Spleen (tissue), 11 donors: ENCODE data around the gene WFIKKN2. TPM values are rescaled to one million over a fixed set of nuclear protein-coding genes. Genes with fewer than 3 reads are reported as not detected.

Experiments used
- DNase-seq: peaks from one replicate; pipeline ENCODE4 v3.0.0-alpha.2; 2020
- H3K27ac ChIP-seq, 8 donors: fragments of 200-600 bp; sonication (generic) in 7 of 8; 1 replicate in 4 of 8; 2 replicates in 4 of 8; pipeline versions ENCODE4 v1.5.0 to v1.8.0; 2016 to 2021; ENCODE audit warnings: inconsistent platforms in 4 of 8, mild to moderate bottlenecking in 4 of 8, moderate library complexity in 1 of 8
- H3K27me3 ChIP-seq, 7 donors: fragments of 200-600 bp; sonication (generic) in 6 of 7; replicated peaks in 1 of 7; 1 replicate in 4 of 7; 2 replicates in 3 of 7; pipeline versions ENCODE4 v1.5.0 to v1.8.0; 2016 to 2021; ENCODE audit warnings: inconsistent platforms in 3 of 7, mild to moderate bottlenecking in 1 of 7
- H3K36me3 ChIP-seq, 6 donors: fragments of 200-600 bp; sonication (generic) in 5 of 6; 1 replicate in 4 of 6; 2 replicates in 2 of 6; pipeline versions ENCODE4 v1.5.0 to v1.8.0; 2016 to 2021; ENCODE audit warnings: inconsistent platforms in 2 of 6
- H3K4me1 ChIP-seq, 6 donors: fragments of 200-600 bp; sonication (generic) in 5 of 6; 1 replicate in 3 of 6; 2 replicates in 3 of 6; pipeline versions ENCODE4 v1.5.0 to v1.8.0; 2016 to 2021; ENCODE audit warnings: inconsistent platforms in 3 of 6
- H3K4me3 ChIP-seq, 8 donors: fragments of 200-600 bp; sonication (generic) in 7 of 8; 1 replicate in 4 of 8; 2 replicates in 4 of 8; pipeline versions ENCODE4 v1.5.0 to v1.8.0; 2016 to 2021; ENCODE audit warnings: inconsistent platforms in 4 of 8, mild to moderate bottlenecking in 4 of 8, moderate library complexity in 2 of 8
- H3K9me3 ChIP-seq, 8 donors: fragments of 200-600 bp; sonication (generic) in 7 of 8; 1 replicate in 4 of 8; 2 replicates in 4 of 8; pipeline versions ENCODE4 v1.5.0 to v1.8.0; 2016 to 2021; ENCODE audit warnings: inconsistent platforms in 4 of 8
- POLR2A ChIP-seq, 3 donors: fragments of 450-650 bp; IDR thresholded peaks; one replicate each; pipeline ENCODE4 v1.5.1; 2017; ENCODE audit warnings: antibody characterized with exemption in 3 of 3, mild to moderate bottlenecking in 1 of 3
- POLR2AphosphoS5 ChIP-seq, 3 donors: sonication (generic); formaldehyde crosslinking; IDR thresholded peaks; one replicate each; pipeline ENCODE4 v1.5.1; 2017; ENCODE audit warnings: antibody characterized with exemption in 3 of 3
- WGBS, 5 donors: extraction: QIAGEN DNeasy Blood & Tissue Kit in 3 of 5; methylation state at CpG; one replicate each; pipeline versions ENCODE4 v1.1.5 to v1.1.7; 2013 to 2018; 5-methylcytosine and 5-hydroxymethylcytosine counted together
- intact Hi-C: fragments of 100-400 bp; cut with DNase I; formaldehyde crosslinking; loops from one replicate; pipeline ENCODE4 v1.15.0; 2023; ENCODE audit warnings: low total_unique reads
- polyA plus RNA-seq, 3 donors: library from polyadenylated mRNA; stranded (reverse); fragments of 200-250 nt; gene quantifications; one replicate each; pipeline ENCODE4 v1.2.1, GENCODE V29; 2013
- total RNA-seq, 7 donors: library from RNA; depleted of rRNA in 3 of 7; stranded (reverse); fragments of >200 nt in 3 of 7; fragmentation: NEBNext Ultra II Directional in 4 of 7; extraction: Animal tissue kit (Norgen Biotek cat#: 25700) in 4 of 7; gene quantifications; one replicate each; pipeline versions ENCODE4 v1.1.0 to v1.2.1, GENCODE V29; 2016 to 2021
- TF ChIP-seq, protein P1 (sequence below), 11 experiments: fragments of 200-600 bp in 7 of 11; fragments of 450-650 bp in 4 of 11; sonication (generic) in 4 of 11; IDR thresholded peaks in 8 of 11; conservative IDR thresholded peaks in 3 of 11; 1 replicate in 7 of 11; 2 replicates in 4 of 11; pipeline versions ENCODE4 v1.4.0 to v1.8.0; 2016 to 2021; ENCODE audit warnings: antibody characterized with exemption in 11 of 11, inconsistent platforms in 4 of 11, mild to moderate bottlenecking in 1 of 11
- donor health status: healthy with polysubstance abuse.
- donor health status: DM: no; HTN: no; CAD: no; lungs with moderate emphysema.
- donor health status: DM: no; HTN: no; CAD: no.
- donor health status: Bipolar disorder and iron deficiency.
- donor health status: healthy.
- donor health status: DM: no; HTN: no; CAD: no.
- donor health status: DM: yes; HTN: yes; CAD: no.

Gene WFIKKN2
- total and polyA plus RNA-seq, 10 donors = 0.02 to 0.51 (median 0.10) TPM; not detected in 4

DNA sequence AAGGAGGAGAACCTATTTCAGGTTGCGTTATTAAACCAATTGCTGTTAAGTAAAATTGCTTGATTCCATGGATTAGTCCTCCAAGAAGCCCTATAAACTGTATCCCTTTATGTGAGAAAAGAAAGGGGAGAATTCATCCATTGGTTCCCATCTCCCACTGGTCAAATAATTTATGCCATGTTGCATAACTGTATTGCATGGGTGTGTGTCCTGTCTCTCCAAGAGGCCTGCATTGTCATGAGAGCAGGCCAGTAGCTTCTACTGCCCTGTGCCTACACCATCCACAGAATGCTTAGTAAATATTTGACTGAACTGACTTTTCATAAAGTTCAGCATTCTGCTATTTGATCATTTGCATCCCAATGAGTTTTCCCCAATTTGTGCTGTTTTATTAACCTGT, 42.5 kb downstream of the WFIKKN2 start:
- Histone ChIP-seq H3K36me3 (no peaks in the 10 kb centered on the region), H3K27ac (no peak overlapping the region), H3K4me3 (no peak overlapping the region), H3K9me3 (peaks cover 0 to 14% (median 9%) of the 10 kb centered on the region in 8 donors), H3K4me1 (peaks cover 0 to 7% (median 4%) of the 10 kb centered on the region in 6 donors), H3K27me3 (no peaks in the 10 kb centered on the region)
- no peak for DNase-seq
- TF ChIP-seq POLR2A (IDR thresholded peaks at IDR 0.05) (no peak), POLR2AphosphoS5 (IDR thresholded peaks at IDR 0.05) (no peak)
- TF ChIP-seq, protein P1, sequence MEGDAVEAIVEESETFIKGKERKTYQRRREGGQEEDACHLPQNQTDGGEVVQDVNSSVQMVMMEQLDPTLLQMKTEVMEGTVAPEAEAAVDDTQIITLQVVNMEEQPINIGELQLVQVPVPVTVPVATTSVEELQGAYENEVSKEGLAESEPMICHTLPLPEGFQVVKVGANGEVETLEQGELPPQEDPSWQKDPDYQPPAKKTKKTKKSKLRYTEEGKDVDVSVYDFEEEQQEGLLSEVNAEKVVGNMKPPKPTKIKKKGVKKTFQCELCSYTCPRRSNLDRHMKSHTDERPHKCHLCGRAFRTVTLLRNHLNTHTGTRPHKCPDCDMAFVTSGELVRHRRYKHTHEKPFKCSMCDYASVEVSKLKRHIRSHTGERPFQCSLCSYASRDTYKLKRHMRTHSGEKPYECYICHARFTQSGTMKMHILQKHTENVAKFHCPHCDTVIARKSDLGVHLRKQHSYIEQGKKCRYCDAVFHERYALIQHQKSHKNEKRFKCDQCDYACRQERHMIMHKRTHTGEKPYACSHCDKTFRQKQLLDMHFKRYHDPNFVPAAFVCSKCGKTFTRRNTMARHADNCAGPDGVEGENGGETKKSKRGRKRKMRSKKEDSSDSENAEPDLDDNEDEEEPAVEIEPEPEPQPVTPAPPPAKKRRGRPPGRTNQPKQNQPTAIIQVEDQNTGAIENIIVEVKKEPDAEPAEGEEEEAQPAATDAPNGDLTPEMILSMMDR (IDR thresholded peaks at IDR 0.05 in 8 of 11, conservative IDR thresholded peaks at IDR 0.05 in 3 of 11) = no peak
- intact Hi-C loops = no loop called here
- 93 to 100% (median 98%) methylated on average over 1 of the region's 1 CpG for WGBS, 5 donors

DNA sequence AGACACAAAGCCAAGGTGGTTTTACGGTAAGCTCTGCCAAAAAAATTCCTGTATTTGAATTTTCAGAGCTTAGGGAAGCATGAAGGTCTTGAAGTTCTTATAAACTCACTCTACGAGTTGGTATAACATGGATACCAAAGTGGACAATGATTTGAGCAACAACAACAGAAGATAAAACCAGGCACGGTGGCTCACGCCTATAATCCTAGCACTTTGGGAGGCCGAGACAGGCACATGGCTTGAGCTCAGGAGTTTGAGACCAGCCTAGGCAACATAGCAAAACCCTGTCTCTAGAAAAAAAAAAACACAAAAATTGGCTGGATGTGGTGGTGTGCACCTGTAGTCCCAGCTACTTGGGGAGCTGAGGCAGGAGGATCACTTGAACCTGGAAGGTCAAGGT, 43.7 kb downstream of the WFIKKN2 start:
- no peak overlapping the region for H3K27ac ChIP-seq
- peaks cover 0 to 14% (median 9%) of the 10 kb centered on the region in 8 donors for H3K9me3 ChIP-seq
- DNase-seq = no peak
- no peaks in the 10 kb centered on the region for H3K36me3 ChIP-seq
- H3K4me3 ChIP-seq = no peak overlapping the region
- peaks cover 0 to 7% (median 5%) of the 10 kb centered on the region in 6 donors for H3K4me1 ChIP-seq
- intact Hi-C loops = no loop called here
- TF ChIP-seq POLR2A (IDR thresholded peaks at IDR 0.05) = no peak
- TF ChIP-seq POLR2AphosphoS5 (IDR thresholded peaks at IDR 0.05) = no peak
- TF ChIP-seq, protein P1 (IDR thresholded peaks at IDR 0.05 in 8 of 11, conservative IDR thresholded peaks at IDR 0.05 in 3 of 11) = no peak
- 94 to 97% (median 95%) methylated on average over 5 of the region's 5 CpGs for WGBS, 5 donors
- no peaks in the 10 kb centered on the region for H3K27me3 ChIP-seq

DNA sequence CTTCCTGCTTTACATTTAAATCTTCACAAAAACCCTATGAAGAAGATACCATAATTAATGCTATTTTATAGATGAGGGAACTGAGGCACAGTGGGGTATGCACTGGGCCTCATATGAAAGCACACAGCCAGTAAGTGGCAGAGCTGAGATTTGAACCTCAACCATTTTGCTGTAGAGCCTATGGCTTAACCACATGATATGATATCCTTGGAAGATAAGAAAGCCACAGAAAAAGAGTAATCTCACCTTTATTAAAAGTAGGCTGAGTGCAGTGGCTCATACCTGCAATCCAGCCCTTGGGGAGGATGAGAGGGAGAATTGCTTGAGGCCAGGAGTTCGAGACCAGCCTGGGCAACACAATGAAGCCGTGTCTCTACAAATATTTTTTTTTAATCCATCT, 45.8 kb downstream of the WFIKKN2 start:
- H3K27me3 ChIP-seq = no peaks in the 10 kb centered on the region
- H3K4me3 ChIP-seq = no peak overlapping the region
- intact Hi-C loops = no loop called here
- DNase-seq = no peak
- H3K36me3 ChIP-seq = no peaks in the 10 kb centered on the region
- no peak overlapping the region for H3K27ac ChIP-seq
- TF ChIP-seq POLR2A (IDR thresholded peaks at IDR 0.05) = no peak
- 86 to 95% (median 93%) methylated on average over 2 of the region's 2 CpGs for WGBS, 5 donors
- peaks cover 0 to 13% (median 11%) of the 10 kb centered on the region in 6 donors for H3K4me1 ChIP-seq
- peaks cover 0 to 14% (median 9%) of the 10 kb centered on the region in 8 donors for H3K9me3 ChIP-seq

DNA sequence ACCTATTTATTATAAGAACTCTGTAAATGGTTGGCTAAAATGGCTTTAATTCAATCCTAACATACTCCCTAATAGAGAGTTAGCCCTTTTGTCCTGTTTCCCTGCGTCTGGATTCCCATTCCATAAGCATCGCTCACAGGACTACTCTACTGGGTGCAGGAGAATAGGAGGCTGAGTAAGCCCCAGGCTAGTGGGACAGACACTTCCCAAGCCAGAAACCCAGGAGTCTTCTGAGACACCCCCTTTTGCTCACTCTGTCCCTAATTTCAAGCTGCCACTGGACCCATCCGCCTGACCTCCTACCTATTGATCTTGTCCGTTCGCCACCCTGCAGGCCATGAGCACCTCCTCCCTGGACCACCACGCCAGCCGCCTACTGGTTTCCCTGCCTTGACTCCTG, 47.5 kb downstream of the WFIKKN2 start:
- intact Hi-C loops = no loop called here
- Histone ChIP-seq H3K27me3 (no peaks in the 10 kb centered on the region), H3K4me3 (no peak overlapping the region), H3K9me3 (peaks cover 0 to 14% (median 9%) of the 10 kb centered on the region in 8 donors), H3K4me1 (peaks cover 0 to 16% (median 11%) of the 10 kb centered on the region in 6 donors), H3K27ac (no peak overlapping the region), H3K36me3 (no peaks in the 10 kb centered on the region)
- DNase-seq = no peak
- 97 to 99% (median 97%) methylated on average over 7 of the region's 7 CpGs for WGBS, 5 donors
- TF ChIP-seq POLR2A (IDR thresholded peaks at IDR 0.05) = no peak
- TF ChIP-seq, protein P1 (IDR thresholded peaks at IDR 0.05 in 8 of 11, conservative IDR thresholded peaks at IDR 0.05 in 3 of 11) = no peak
- TF ChIP-seq POLR2AphosphoS5 (IDR thresholded peaks at IDR 0.05) = no peak
